Esophagus (tissue), 2 donors: ENCODE results near the gene SLC35C1. TPM values are rescaled to one million over a fixed set of nuclear protein-coding genes. Genes with fewer than 3 reads are reported as not detected.

Experiments
- H3K27ac ChIP-seq, 2 donors: one replicate each; pipeline ENCODE4 v1.5.1; 2013; ENCODE audit warnings: low read depth in 2 of 2, mild to moderate bottlenecking in 2 of 2, inconsistent platforms in 1 of 2, low read length in 1 of 2, moderate library complexity in 1 of 2
- H3K27me3 ChIP-seq, 2 donors: one replicate each; pipeline ENCODE4 v1.6.1; 2013; ENCODE audit warnings: low read length in 2 of 2, control low read depth in 1 of 2, mild to moderate bottlenecking in 1 of 2; ENCODE audit not compliant: insufficient read depth in 2 of 2, control insufficient read depth in 1 of 2
- H3K36me3 ChIP-seq, 2 donors: one replicate each; pipeline ENCODE4 v1.6.1; 2013; ENCODE audit warnings: low read length in 1 of 2; ENCODE audit not compliant: control insufficient read depth in 2 of 2, insufficient read depth in 2 of 2
- H3K4me1 ChIP-seq, 2 donors: one replicate each; pipeline ENCODE4 v1.6.1; 2013; ENCODE audit warnings: low read length in 1 of 2; ENCODE audit not compliant: control insufficient read depth in 2 of 2, insufficient read depth in 2 of 2
- H3K4me3 ChIP-seq, 2 donors: one replicate each; pipeline ENCODE4 v1.5.1; 2013; ENCODE audit warnings: low read length in 2 of 2, mild to moderate bottlenecking in 2 of 2, low read depth in 1 of 2, moderate library complexity in 1 of 2
- H3K9me3 ChIP-seq, 2 donors: one replicate each; pipeline ENCODE4 v1.6.1; 2013; ENCODE audit warnings: mild to moderate bottlenecking in 2 of 2, low read depth in 1 of 2, low read length in 1 of 2, moderate library complexity in 1 of 2; ENCODE audit not compliant: control insufficient read depth in 2 of 2, insufficient read depth in 1 of 2
- WGBS, 2 donors: extraction: QIAGEN DNeasy Blood & Tissue Kit; methylation state at CpG; one replicate each; pipeline ENCODE4 v1.1.7; 2013; 5-methylcytosine and 5-hydroxymethylcytosine counted together
- polyA plus RNA-seq, 2 donors: library from polyadenylated mRNA; stranded (reverse); fragments of 200-250 nt; gene quantifications; one replicate each; pipeline ENCODE4 v1.2.3, GENCODE V29; 2013
- donor health status: healthy with polysubstance abuse.
- donor health status: Bipolar disorder and iron deficiency.

SLC35C1 gene
- polyA plus RNA-seq, 2 donors = 36.9 to 45.6 TPM

DNA sequence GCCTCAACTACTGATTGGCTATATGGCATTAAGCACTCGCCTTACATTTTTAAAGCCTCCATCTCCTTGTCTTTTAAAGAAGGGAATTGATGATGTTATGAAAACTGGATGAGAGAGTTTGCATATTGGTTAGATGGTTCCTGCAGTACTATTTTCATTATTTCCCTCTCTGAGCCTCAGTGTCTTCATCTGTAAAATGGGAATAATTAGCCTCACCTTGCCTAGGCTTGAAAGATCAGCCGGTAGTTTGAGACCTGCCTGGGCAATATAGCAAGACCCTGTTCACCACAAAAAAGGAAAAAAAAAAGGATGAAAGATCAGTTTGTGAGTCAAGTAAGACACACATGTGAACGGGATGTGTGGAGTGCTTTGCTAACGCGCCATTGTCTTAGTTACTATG is 35.0 kb upstream of the SLC35C1 start:
- no peaks in the 10 kb centered on the region for H3K27me3 ChIP-seq
- 93 to 94% methylated on average over 5 of the region's 5 CpGs for WGBS, 2 donors
- H3K27ac ChIP-seq = no peak overlapping the region
- peaks cover 0 to 7% of the 10 kb centered on the region in 2 donors for H3K4me1 ChIP-seq
- H3K4me3 ChIP-seq = no peak overlapping the region
- no peaks in the 10 kb centered on the region for H3K9me3 ChIP-seq
- H3K36me3 ChIP-seq = no peaks in the 10 kb centered on the region

DNA sequence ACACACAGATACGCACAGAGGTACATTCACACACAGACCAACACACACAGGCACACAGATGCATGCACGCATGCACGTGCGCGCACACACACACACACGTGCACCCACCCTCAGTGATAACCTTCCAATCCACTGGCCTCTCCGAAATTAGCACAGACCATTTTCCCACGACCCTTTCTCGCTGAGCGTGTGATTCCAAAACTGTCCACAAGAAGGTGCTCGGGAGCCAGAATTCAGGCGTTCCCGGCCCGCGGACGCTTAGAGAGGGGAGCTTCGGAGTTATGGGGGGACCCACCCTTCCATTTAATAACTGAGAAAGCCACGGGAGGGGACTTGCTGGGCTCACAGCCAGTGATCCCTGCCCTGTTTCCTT is 33.8 kb upstream of the SLC35C1 start:
- H3K4me3 ChIP-seq = peak overlapping the region; percentile 54 to 59
- no peaks in the 10 kb centered on the region for H3K36me3 ChIP-seq
- WGBS, 2 donors = 5 to 7% methylated on average over 18 of the region's 18 CpGs
- H3K9me3 ChIP-seq = no peaks in the 10 kb centered on the region
- peaks cover 0 to 7% of the 10 kb centered on the region in 2 donors for H3K4me1 ChIP-seq
- H3K27ac ChIP-seq = peak overlapping the region; percentile 35 to 50
- H3K27me3 ChIP-seq = no peaks in the 10 kb centered on the region

DNA sequence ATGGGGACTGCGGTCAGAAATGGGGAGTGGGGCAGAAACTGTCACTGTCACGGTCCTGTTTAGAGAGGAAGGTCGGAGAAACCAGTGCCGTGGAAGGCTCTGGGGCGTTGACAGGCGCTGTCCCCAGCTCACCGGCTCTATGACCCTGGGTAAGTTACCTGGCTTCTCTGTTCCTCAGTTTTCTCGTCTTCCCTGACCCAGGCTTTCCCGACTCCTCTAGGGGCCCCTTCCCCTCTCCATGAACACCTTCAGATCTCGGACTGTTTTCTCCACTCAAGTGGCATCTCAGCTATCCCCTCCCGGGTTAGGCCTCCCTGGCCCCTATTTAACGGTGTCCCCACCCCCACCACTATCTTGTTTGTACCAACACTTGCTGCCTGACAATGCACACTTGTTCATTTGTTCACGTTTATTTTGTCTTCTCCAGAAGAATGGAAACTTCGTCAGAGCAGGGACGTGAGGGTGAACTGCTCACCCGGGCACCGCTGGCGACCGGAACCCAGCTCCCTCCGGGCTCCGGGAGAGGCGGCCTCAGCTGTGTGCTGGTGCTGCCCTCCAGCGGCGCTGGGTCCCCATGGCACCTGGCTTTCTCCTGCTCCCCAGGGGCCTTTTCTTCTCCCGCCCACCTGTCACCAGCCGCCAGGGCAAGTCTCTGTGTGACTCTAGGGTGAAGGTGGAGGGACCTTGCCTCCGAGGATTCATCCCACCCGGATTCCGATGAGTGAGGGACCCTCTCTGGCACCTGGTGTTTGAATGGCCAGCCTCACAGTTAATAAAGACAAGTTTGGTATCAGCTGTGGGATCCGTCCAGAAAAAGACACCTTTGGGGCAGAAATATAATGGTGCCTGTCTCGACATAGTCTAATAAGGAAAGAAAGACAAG is 33.1 kb upstream of the SLC35C1 start:
- Histone ChIP-seq H3K27me3 (no peaks in the 10 kb centered on the region), H3K27ac (peak overlapping the region; percentile 35 to 50)

DNA sequence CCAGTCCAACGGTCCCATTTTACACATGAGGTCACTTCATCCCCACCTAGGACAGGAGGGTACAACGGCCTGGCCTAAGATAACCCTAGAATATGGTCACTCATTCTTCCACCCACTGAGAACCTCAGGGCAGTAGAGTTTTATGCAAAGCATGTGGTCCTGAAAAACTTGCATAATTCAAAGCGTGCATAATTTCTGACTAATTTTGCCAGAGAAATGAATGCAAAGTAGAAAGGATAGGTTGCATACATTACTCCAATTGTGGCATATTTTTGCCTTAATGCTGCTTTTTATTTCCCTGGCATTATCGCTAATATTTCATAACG is 32.5 kb upstream of the SLC35C1 start:
- no peak overlapping the region for H3K4me3 ChIP-seq
- no peak overlapping the region for H3K27ac ChIP-seq
- H3K9me3 ChIP-seq = no peaks in the 10 kb centered on the region
- no peaks in the 10 kb centered on the region for H3K27me3 ChIP-seq
- WGBS, 2 donors = 57 to 60% methylated on average over 5 of the region's 5 CpGs
- no peaks in the 10 kb centered on the region for H3K36me3 ChIP-seq
- peaks cover 0 to 7% of the 10 kb centered on the region in 2 donors for H3K4me1 ChIP-seq

More for the DNA sequence above, 33.1 kb upstream of the SLC35C1 start:
- Histone ChIP-seq H3K9me3 (no peaks in the 10 kb centered on the region), H3K4me3 (peak overlapping the region; percentile 54 to 59), H3K36me3 (no peaks in the 10 kb centered on the region), H3K4me1 (peaks cover 0 to 7% of the 10 kb centered on the region in 2 donors)
- 2 to 3% methylated on average over 31 of the region's 31 CpGs for WGBS, 2 donors

DNA sequence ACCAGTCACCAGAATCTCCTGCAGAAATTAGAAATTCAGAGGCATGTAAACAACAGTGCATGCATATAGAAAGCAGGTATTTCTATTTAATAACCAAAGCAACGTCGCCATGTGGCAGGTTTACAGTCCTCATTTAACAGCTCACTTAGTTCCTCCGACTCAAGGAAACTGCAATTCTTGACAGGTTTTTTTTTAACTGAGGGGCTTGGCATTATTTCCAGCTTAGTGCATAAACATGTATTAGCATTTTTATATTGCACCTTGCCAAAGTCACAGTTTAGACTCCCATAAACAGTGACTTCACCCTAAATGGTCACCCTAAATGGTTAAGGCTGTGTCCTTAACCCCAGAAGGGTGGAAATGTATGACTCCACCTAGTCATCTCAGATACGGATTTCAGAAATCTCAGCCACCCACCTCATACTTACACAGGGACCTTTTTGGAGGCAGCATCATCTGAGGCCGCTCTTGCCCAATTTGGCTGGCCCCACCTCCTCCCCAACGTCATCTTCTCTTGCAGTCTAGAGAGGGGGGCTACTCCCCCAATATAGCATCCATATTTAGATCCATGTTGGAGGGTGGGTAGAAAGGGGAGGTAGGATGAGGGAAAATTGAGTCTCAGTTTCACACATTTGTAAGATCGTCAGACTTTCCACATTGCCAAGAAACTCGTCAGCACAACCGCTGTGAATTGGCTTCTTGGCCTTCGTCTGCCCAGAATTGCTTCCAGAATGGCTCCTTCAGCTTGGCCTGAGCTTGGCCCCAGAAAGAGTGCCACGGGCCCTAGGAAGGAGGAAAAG is 31.8 kb upstream of the SLC35C1 start:
- no peaks in the 10 kb centered on the region for H3K36me3 ChIP-seq

DNA sequence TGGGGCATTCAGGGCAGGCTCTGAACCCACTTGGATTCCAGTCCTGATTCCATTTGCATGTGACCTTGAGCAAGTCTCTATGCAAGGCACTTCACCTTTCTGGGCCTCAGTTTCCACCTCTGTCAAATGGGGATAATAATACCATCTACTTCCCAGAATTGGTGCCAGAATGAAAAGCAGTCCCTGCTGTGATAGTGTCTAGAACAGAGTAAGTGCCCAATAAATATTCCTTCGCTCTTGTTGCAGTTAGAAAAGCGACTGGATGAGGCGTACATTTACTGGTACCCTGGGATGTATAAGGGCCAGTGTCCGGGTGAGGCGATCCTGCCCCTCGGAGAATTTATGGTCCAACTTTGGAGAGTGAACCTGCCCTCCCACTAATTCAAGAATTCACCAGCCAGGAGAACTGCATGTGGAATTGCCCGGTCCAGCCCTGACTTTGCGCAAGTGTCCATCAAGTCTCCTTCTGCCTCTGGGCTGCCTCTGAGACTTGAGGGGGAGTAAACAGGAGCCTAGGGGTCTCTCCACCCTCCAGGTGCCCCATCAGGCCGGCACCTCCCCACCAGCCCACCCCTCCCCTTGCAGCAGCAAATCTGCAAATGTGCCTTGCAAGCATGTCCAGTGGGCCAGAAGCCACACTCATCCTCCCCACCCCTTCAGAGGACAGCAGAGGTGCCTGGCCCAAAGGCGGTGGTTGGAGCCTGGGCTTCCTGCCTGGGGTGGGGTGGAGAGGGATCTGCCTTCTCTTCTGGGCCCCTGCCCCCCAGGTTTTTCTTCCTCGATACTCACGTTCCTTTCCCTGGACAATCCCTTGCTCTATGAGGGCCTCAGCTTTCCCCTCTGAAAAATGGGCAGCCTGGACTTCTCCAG is 30.9 kb upstream of the SLC35C1 start:
- 82 to 88% methylated on average over 12 of the region's 12 CpGs for WGBS, 2 donors
- Histone ChIP-seq H3K9me3 (no peaks in the 10 kb centered on the region), H3K27me3 (no peaks in the 10 kb centered on the region), H3K4me1 (peaks cover 0 to 7% of the 10 kb centered on the region in 2 donors), H3K27ac (no peak overlapping the region), H3K36me3 (no peaks in the 10 kb centered on the region), H3K4me3 (no peak overlapping the region)

More for the DNA sequence above, 31.8 kb upstream of the SLC35C1 start:
- Histone ChIP-seq H3K27ac (no peak overlapping the region), H3K4me1 (peaks cover 0 to 7% of the 10 kb centered on the region in 2 donors), H3K9me3 (no peaks in the 10 kb centered on the region), H3K27me3 (no peaks in the 10 kb centered on the region), H3K4me3 (no peak overlapping the region)
- WGBS, 2 donors = 65 to 69% methylated on average over 11 of the region's 11 CpGs

DNA sequence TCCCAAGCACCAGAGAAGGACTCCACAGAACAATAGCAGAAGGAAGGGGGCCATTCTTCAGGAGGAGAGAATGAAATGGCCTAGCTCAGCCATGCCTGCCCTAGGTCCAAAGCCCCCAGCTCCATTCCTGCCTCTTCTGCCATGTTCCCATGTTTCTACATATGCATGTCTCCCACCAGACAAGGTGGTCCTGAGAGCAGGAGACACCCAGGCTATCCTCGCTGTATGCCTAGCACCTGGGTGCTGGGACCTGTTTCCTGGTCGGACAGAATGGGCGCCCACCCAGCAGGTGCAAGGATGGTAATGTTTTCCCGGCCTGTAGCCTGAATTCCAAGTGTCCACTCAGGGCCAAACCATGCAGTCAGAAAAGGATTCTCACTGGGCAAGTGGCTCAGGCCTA is 30.2 kb upstream of the SLC35C1 start:
- Histone ChIP-seq H3K27ac (no peak overlapping the region), H3K9me3 (no peaks in the 10 kb centered on the region), H3K4me1 (peaks cover 0 to 7% of the 10 kb centered on the region in 2 donors), H3K36me3 (no peaks in the 10 kb centered on the region), H3K4me3 (no peak overlapping the region), H3K27me3 (no peaks in the 10 kb centered on the region)
- 85 to 91% methylated on average over 4 of the region's 4 CpGs for WGBS, 2 donors

DNA sequence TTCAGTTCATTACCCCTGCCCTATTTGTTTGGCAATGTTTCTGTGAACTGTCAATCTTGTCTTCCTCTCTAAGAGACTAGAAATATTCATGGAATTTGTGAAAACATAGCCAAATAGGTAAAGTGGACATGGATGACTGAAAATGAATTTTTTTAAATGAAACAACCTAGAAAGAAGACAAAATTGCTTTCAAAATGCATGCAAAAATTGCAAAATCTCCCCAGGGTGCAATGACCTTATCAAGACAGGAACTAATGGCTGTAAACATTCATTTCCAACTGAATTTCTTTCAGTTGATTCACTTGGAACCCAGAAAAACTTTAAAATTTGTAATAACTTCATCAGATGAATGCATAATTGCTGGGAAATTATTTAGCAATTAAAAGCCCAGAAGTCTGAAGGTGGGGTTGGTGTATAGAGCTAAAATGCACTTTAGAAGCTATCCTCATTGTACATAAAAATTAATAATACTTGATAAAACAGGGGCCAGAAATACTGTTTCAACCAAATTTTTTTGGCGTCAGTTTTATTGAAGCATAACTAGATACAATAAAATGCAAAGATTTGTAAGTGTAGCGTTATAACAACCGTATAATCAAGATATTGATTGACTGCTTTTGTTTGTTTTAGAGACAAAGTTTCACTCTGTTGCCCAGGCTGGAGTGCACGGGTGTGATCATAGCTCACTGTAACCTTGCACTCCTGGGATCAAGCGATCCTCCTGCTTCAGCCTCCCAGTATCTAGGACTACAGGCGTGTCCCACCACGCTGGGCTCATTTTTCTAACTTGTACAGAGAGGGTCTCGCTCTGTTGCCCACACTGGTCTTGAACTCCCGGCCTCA is 27.6 kb upstream of the SLC35C1 start:
- Histone ChIP-seq H3K36me3 (no peaks in the 10 kb centered on the region), H3K4me1 (no peaks in the 10 kb centered on the region), H3K27me3 (no peaks in the 10 kb centered on the region), H3K27ac (no peak overlapping the region), H3K9me3 (no peaks in the 10 kb centered on the region), H3K4me3 (no peak overlapping the region)
- WGBS, 2 donors = 76 to 83% methylated on average over 9 of the region's 9 CpGs
